IMR-90 (cell line): Measurements from ENCODE around the gene SMAD7. TPM values are rescaled to one million over a fixed set of nuclear protein-coding genes. Genes with fewer than 3 reads are reported as not detected.

Experiments used
- BHLHE40 ChIP-seq: fragments of 150-350 bp; IDR thresholded peaks from 2 replicates; pipeline ENCODE4 v1.6.1; 2016; ENCODE audit warnings: mild to moderate bottlenecking, low read depth, low read length
- CTCF ChIP-seq: conservative IDR thresholded peaks from 2 replicates; pipeline ENCODE4 v1.5.1; 2012; ENCODE audit warnings: mild to moderate bottlenecking, low read depth, low read length, improper control_type of control experiment
- FOS ChIP-seq: fragments of 150-350 bp; IDR thresholded peaks from 2 replicates; pipeline ENCODE4 v1.6.1; 2016; ENCODE audit warnings: low read depth, low read length
- polyA plus RNA-seq, 3 experiments: library from polyadenylated mRNA; depleted of rRNA; stranded (reverse); fragments of >200 nt; gene quantifications; 2 replicates each; pipeline ENCODE4 v1.2.3, GENCODE V29; 2012; ENCODE audit warnings: low replicate concordance in 1 of 3
- total RNA-seq: library from RNA; depleted of rRNA; stranded (reverse); fragments of >200 nt; gene quantifications from 2 replicates; pipeline ENCODE4 v1.2.3, GENCODE V29; 2012

The SMAD7 gene
- total and polyA plus RNA-seq, 2 of the 4 experiments (the other 2 are of a cell fraction): 15.8 to 17.6 TPM

GRCh38 chr18:48951448-48952286 lies 902 bp upstream of the SMAD7 start (continued):
- peak; percentile 31 for TF ChIP-seq CTCF
- peak; percentile 60; the same call in 1 of the 2 replicates for TF ChIP-seq BHLHE40
- TF ChIP-seq FOS: no peak
